ENCODE results near the gene KRTAP4-16.
"Not testable (repeated sequence)": the region's sequence is repeated elsewhere in the genome, so short reads cannot be mapped to it uniquely, and the experiment has no call there.

Gene KRTAP4-16

GRCh38 chr17:41126412-41126811 lies 24.4 kb upstream of the KRTAP4-16 start:
- H3K4me3 ChIP-seq (ENCODE audit: low read depth, low read length): no peak overlapping the region
- no peak for DNase-seq (ENCODE audit: low read depth)
- TF ChIP-seq CTCF (IDR thresholded peaks at IDR 0.05; ENCODE audit: control insufficient read depth, extremely low read depth, insufficient read depth): no peak

- TF ChIP-seq CTCF (IDR thresholded peaks at IDR 0.05; ENCODE audit: control insufficient read depth, extremely low read depth, insufficient read depth): no peak
- DNase-seq (ENCODE audit: low read depth): no peak
- no peak overlapping the region for H3K4me3 ChIP-seq (ENCODE audit: low read depth, low read length)
Measured at GRCh38 chr17:41125064-41125463, 23.1 kb upstream of the KRTAP4-16 start.

- not testable (repeated sequence) for H3K4me3 ChIP-seq (ENCODE audit: low read depth, low read length); DNase-seq (ENCODE audit: low read depth)
Measured at GRCh38 chr17:41123991-41124371, 22.0 kb upstream of the KRTAP4-16 start, which contains the start of gene KRTAP4-12. TSS of gene KRTAP4-12 (minus strand) at chr17:41124182. CDS start at chr17:41124122, 60 bp downstream.

GRCh38 chr17:41123292-41123990 lies 21.4 kb upstream of the KRTAP4-16 start:
- H3K4me3 ChIP-seq (ENCODE audit: low read depth, low read length); DNase-seq (ENCODE audit: low read depth): not testable (repeated sequence)

GRCh38 chr17:41121742-41122141 lies 19.7 kb upstream of the KRTAP4-16 start:
- no peak for DNase-seq (ENCODE audit: low read depth)
- no peak for TF ChIP-seq CTCF (IDR thresholded peaks at IDR 0.05; ENCODE audit: control insufficient read depth, extremely low read depth, insufficient read depth)

GRCh38 chr17:41119696-41120690 lies 18.0 kb upstream of the KRTAP4-16 start:
- DNase-seq (ENCODE audit: low read depth); H3K4me3 ChIP-seq (ENCODE audit: low read depth, low read length): not testable (repeated sequence)

More at GRCh38 chr17:41121742-41122141, 19.7 kb upstream of the KRTAP4-16 start:
- H3K4me3 ChIP-seq (ENCODE audit: low read depth, low read length): no peak overlapping the region

GRCh38 chr17:41118721-41119120 lies 16.7 kb upstream of the KRTAP4-16 start:
- no peak for DNase-seq (ENCODE audit: low read depth)

GRCh38 chr17:41117846-41118386 lies 15.9 kb upstream of the KRTAP4-16 start, which contains the start of gene KRTAP4-11:
TSS of gene KRTAP4-11 (minus strand) at chr17:41118373. CDS start at chr17:41118315, 58 bp downstream.
- H3K4me3 ChIP-seq (ENCODE audit: low read depth, low read length); DNase-seq (ENCODE audit: low read depth): not testable (repeated sequence)

More at GRCh38 chr17:41118721-41119120, 16.7 kb upstream of the KRTAP4-16 start:
- TF ChIP-seq CTCF (IDR thresholded peaks at IDR 0.05; ENCODE audit: control insufficient read depth, extremely low read depth, insufficient read depth): no peak
- no peak overlapping the region for H3K4me3 ChIP-seq (ENCODE audit: low read depth, low read length)
